BLaER1 treated with 17β-estradiol and CSF1 and Interleukin-3, amounts not matched to agents 10 nM and 100 nM (cell line): ENCODE measurements around the gene PAX1.

ENCODE experiments used
- H3K27ac ChIP-seq, 11 experiments: shearing (Covaris generic); formaldehyde crosslinking; 2 replicates each; pipeline ENCODE4 v1.8.1; 2022
- H3K27me3 ChIP-seq, 11 experiments: shearing (Covaris generic); formaldehyde crosslinking; 2 replicates each; pipeline ENCODE4 v1.8.1; 2022
- H3K36me3 ChIP-seq, 11 experiments: shearing (Covaris generic); formaldehyde crosslinking; 2 replicates each; pipeline ENCODE4 v1.8.1; 2022
- H3K4me1 ChIP-seq, 10 experiments: shearing (Covaris generic); formaldehyde crosslinking; 2 replicates each; pipeline ENCODE4 v1.8.1; 2022
- H3K4me2 ChIP-seq, 11 experiments: shearing (Covaris generic); formaldehyde crosslinking; 2 replicates each; pipeline ENCODE4 v1.8.1; 2022
- H3K4me3 ChIP-seq, 10 experiments: shearing (Covaris generic); formaldehyde crosslinking; 2 replicates each; pipeline ENCODE4 v1.8.1; 2022
- H3K9ac ChIP-seq, 11 experiments: shearing (Covaris generic); formaldehyde crosslinking; 2 replicates each; pipeline ENCODE4 v1.8.1; 2022
- H3K9me3 ChIP-seq, 11 experiments: shearing (Covaris generic); formaldehyde crosslinking; replicated peaks in 1 of 11; 2 replicates each; pipeline ENCODE4 v1.8.1; 2022
- H4K20me1 ChIP-seq, 11 experiments: shearing (Covaris generic); formaldehyde crosslinking; 2 replicates each; pipeline ENCODE4 v1.8.1; 2022
- Cebpa-rat ChIP-seq, 11 experiments: shearing (Covaris generic); IDR thresholded peaks; 2 replicates each; pipeline ENCODE4 v1.8.1; 2022

Gene PAX1

DNA sequence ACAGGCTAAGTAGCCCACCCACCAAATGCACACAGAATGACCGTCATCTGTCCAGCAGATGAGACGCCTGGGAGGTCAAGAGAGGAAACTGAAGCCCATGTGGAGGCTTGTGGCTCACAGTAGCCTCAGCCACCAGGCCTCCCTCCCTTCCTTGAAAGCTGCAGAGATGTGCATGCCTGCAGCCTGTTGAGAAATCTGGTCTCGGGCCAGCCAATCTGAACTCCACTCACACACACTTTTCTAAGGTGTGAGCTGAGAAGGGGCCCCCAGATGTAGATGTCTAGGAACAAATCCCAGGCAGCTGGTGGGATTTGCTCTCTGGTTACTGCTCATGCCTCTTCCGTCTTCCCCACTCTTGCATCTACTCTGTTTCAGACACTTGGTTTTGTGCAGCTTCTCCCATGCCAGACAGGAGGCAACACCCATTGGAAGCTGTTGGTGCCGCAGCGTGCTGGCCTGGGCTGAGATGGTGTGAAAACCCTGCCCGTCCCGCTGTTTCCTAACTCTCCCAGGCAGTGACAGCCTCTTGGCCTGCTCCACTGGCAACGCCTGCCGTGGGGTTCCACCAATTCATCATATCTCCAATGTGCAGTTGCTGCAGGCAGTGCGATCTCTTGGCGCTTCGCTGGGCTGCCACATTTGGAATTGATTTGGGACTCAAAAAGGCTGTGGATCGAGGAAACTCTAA, 24.1 kb upstream of the PAX1 start:
- no peaks in the 10 kb centered on the region for H3K36me3 ChIP-seq
- H3K4me1 ChIP-seq, result no peaks in the 10 kb centered on the region
- no peak overlapping the region for H3K4me3 ChIP-seq
- H4K20me1 ChIP-seq, result no peaks in the 10 kb centered on the region
- H3K9me3 ChIP-seq, result no peaks in the 10 kb centered on the region
- H3K9ac ChIP-seq, result no peak overlapping the region
- no peak overlapping the region for H3K27ac ChIP-seq
- TF ChIP-seq Cebpa-rat (IDR thresholded peaks at IDR 0.05), result no peak
- no peak overlapping the region for H3K4me2 ChIP-seq
- H3K27me3 ChIP-seq, result no peaks in the 10 kb centered on the region

DNA sequence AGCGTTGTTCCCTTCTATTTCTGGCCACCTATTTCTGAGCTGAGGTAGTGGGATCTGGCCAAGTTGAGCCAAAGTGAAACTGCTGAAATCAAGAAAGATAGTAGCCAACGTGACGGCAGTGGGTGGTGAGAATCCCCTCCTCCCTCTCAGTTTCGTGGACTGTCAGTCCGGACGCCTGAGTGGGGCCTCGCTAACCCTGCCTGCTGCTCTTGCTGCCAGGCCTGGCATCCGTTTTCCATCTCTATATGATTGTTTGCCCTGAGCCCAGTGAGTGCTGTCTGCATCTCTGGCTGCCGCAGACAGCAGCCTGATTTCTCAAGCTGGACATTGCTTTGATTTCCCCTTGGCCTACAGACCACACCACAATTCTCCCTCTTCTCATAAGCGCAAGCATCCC, 23.5 kb upstream of the PAX1 start:
- Histone ChIP-seq H3K4me1 (no peaks in the 10 kb centered on the region), H3K4me2 (no peak overlapping the region), H4K20me1 (no peaks in the 10 kb centered on the region), H3K9me3 (no peaks in the 10 kb centered on the region), H3K27ac (no peak overlapping the region), H3K27me3 (no peaks in the 10 kb centered on the region), H3K36me3 (no peaks in the 10 kb centered on the region), H3K4me3 (no peak overlapping the region), H3K9ac (no peak overlapping the region)
- TF ChIP-seq Cebpa-rat (IDR thresholded peaks at IDR 0.05), result no peak

GRCh38 chr20:21682521-21682954, 22.9 kb upstream of the PAX1 start:
- no peak overlapping the region for H3K4me2 ChIP-seq
- H3K9ac ChIP-seq, result no peak overlapping the region
- H3K36me3 ChIP-seq, result no peaks in the 10 kb centered on the region
- no peaks in the 10 kb centered on the region for H4K20me1 ChIP-seq
- H3K4me1 ChIP-seq, result no peaks in the 10 kb centered on the region
- no peaks in the 10 kb centered on the region for H3K9me3 ChIP-seq
- no peaks in the 10 kb centered on the region for H3K27me3 ChIP-seq
- H3K27ac ChIP-seq, result no peak overlapping the region
- H3K4me3 ChIP-seq, result no peak overlapping the region
- no peak for TF ChIP-seq Cebpa-rat (IDR thresholded peaks at IDR 0.05)

GRCh38 chr20:21684671-21685070, 20.8 kb upstream of the PAX1 start:
- Histone ChIP-seq H3K4me3 (no peak overlapping the region), H3K36me3 (no peaks in the 10 kb centered on the region), H3K27me3 (no peaks in the 10 kb centered on the region), H4K20me1 (no peaks in the 10 kb centered on the region), H3K27ac (no peak overlapping the region), H3K4me2 (no peak overlapping the region), H3K9ac (no peak overlapping the region), H3K4me1 (no peaks in the 10 kb centered on the region), H3K9me3 (no peaks in the 10 kb centered on the region)
- TF ChIP-seq Cebpa-rat (IDR thresholded peaks at IDR 0.05), result no peak

GRCh38 chr20:21685981-21686380, 19.5 kb upstream of the PAX1 start:
- H3K9me3 ChIP-seq, result no peaks in the 10 kb centered on the region
- no peak for TF ChIP-seq Cebpa-rat (IDR thresholded peaks at IDR 0.05)
- no peak overlapping the region for H3K27ac ChIP-seq
- no peaks in the 10 kb centered on the region for H3K27me3 ChIP-seq
- no peak overlapping the region for H3K9ac ChIP-seq
- no peaks in the 10 kb centered on the region for H3K36me3 ChIP-seq
- H3K4me2 ChIP-seq, result no peak overlapping the region
- no peaks in the 10 kb centered on the region for H4K20me1 ChIP-seq
- H3K4me3 ChIP-seq, result no peak overlapping the region
- no peaks in the 10 kb centered on the region for H3K4me1 ChIP-seq

GRCh38 chr20:21693322-21693721, 12.1 kb upstream of the PAX1 start:
- no peak overlapping the region for H3K4me2 ChIP-seq
- no peaks in the 10 kb centered on the region for H3K27me3 ChIP-seq
- H4K20me1 ChIP-seq, result no peaks in the 10 kb centered on the region

DNA sequence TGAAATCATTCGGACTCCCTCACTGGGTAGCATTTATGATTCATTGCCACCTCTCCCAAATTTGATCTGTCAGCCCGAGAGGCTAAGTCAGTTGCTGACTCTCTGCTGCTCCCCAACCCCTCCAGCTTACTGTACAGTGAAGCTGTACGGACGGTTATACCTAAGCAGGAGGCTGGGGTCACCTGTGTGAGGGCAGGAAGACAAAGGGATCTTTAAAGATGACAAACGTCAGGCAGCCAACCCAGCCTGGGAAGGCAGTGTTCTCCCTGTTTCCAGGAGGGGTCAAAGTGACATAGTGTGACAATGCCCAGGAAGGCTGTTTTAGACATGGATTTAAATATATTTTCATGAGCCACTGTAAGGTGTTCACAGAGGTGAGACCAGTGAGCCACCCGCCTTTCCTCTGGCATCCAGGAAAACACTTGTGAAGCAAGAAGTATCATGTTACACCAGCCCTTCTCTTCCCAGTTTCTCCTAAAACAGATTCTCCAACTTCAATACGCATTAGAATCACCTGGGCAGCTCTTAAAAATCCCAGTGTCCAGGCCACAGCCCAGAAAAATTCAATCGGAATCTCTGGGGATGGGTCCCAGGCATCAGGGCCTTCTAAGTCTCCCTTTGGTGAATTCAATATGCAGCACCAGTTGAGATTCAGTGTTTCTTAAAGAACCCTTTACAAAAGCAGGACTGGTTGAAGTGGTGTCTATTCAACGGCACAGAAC, 6.8 kb upstream of the PAX1 start:
- Histone ChIP-seq H3K27me3 (peaks cover 17 to 39% (median 37%) of the 10 kb centered on the region in 11 experiments), H4K20me1 (no peaks in the 10 kb centered on the region; a peak in 1 of 22 replicates), H3K4me1 (no peaks in the 10 kb centered on the region), H3K4me2 (no peak overlapping the region), H3K4me3 (no peak overlapping the region), H3K9me3 (peaks cover 25 to 29% (median 27%) of the 10 kb centered on the region in 11 experiments), H3K27ac (no peak overlapping the region), H3K9ac (no peak overlapping the region), H3K36me3 (no peaks in the 10 kb centered on the region)
- no peak for TF ChIP-seq Cebpa-rat (IDR thresholded peaks at IDR 0.05)

More at GRCh38 chr20:21693322-21693721, 12.1 kb upstream of the PAX1 start:
- H3K36me3 ChIP-seq, result no peaks in the 10 kb centered on the region
- no peaks in the 10 kb centered on the region for H3K9me3 ChIP-seq
- no peaks in the 10 kb centered on the region for H3K4me1 ChIP-seq
- H3K4me3 ChIP-seq, result no peak overlapping the region
- H3K27ac ChIP-seq, result no peak overlapping the region
- TF ChIP-seq Cebpa-rat (IDR thresholded peaks at IDR 0.05), result no peak
- no peak overlapping the region for H3K9ac ChIP-seq

DNA sequence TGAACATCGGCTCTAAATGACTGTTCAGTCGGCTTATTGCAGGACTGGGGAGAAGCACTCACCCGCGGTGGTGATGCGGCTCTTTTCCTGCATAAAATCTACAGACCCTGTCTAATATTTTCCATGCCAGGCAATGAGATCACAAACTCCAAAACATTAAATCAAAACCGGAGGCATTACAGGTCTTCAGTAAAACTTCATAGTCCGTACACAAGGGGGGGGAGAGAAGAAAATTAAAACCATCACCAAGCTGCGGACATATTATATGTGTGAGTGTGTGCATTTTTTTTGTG, 6.3 kb upstream of the PAX1 start:
- no peak overlapping the region for H3K27ac ChIP-seq
- H3K4me2 ChIP-seq, result no peak overlapping the region
- H3K27me3 ChIP-seq, result peaks cover 17 to 45% (median 40%) of the 10 kb centered on the region in 11 experiments
- H3K4me1 ChIP-seq, result no peaks in the 10 kb centered on the region
- no peaks in the 10 kb centered on the region; a peak in 1 of 22 replicates for H4K20me1 ChIP-seq
- H3K4me3 ChIP-seq, result no peak overlapping the region
- TF ChIP-seq Cebpa-rat (IDR thresholded peaks at IDR 0.05), result no peak
- no peak overlapping the region for H3K9ac ChIP-seq
- H3K9me3 ChIP-seq, result peaks cover 30 to 34% (median 32%) of the 10 kb centered on the region in 11 experiments
- no peaks in the 10 kb centered on the region for H3K36me3 ChIP-seq

DNA sequence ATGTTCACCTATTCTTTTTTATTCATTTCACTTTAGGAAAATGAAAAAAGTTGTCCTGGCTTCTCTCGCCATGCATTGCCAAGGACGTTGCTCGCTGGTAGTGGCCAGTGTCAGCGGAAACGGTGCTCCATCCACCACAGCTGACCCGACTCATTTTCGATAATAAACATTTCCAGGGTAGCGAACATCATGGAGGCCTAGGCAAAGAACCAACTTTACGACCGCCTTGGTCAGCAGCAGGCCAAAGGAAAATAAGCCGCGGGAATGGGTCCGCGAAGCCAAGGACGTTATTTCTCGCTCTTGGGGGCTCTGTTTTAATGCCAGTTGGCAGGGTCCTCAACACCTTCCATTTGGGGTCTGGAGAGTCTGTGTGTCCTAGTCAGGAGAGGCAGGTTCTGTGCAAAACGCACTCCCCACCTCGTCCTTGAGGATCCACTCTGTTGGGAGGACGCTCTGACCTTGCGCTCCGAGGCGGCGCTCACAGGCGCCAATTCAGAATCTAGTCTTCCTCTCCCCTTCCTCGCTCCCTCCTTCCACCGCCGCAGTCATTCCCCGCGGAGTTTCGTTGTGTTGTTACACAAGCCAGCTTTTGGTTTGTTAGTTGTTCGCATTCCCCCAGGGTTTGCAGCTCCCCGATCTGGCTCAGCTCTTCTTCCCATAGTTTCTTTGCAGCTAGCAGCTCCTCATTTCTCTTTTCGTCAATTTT, 4.1 kb upstream of the PAX1 start:
- H3K27me3 ChIP-seq, result peaks cover 18 to 62% (median 48%) of the 10 kb centered on the region in 11 experiments
- H3K4me3 ChIP-seq, result no peak overlapping the region
- H3K36me3 ChIP-seq, result no peaks in the 10 kb centered on the region
- no peak overlapping the region for H3K27ac ChIP-seq
- no peaks in the 10 kb centered on the region; a peak in 1 of 22 replicates for H4K20me1 ChIP-seq
- H3K4me2 ChIP-seq, result no peak overlapping the region
- no peak for TF ChIP-seq Cebpa-rat (IDR thresholded peaks at IDR 0.05)
- H3K9me3 ChIP-seq, result peaks cover 50 to 54% (median 52%) of the 10 kb centered on the region in 11 experiments
- H3K9ac ChIP-seq, result no peak overlapping the region
- H3K4me1 ChIP-seq, result no peaks in the 10 kb centered on the region
